ENCODE data around the gene RPA3.

The RPA3 gene

GRCh38 chr7:7738622-7739021 lies 20.2 kb upstream of the RPA3 start:
- no CpG with 5 or more reads among the region's 3 CpGs for WGBS, 2 donors (ENCODE audit: extremely low coverage in 2 of 2, insufficient read length in 2 of 2, insufficient replicate concordance in 1 of 2)
- Histone ChIP-seq H3K23ac (ENCODE audit: low read depth, low read length, poor library complexity) (no peak overlapping the region), H3K36me3 (replicated peaks in 1 of 2; ENCODE audit: control insufficient read depth in 2 of 2, insufficient read depth in 2 of 2, low read length in 2 of 2) (no peaks in the 10 kb centered on the region), H3K9ac (ENCODE audit: low read depth, low read length, poor library complexity) (no peak overlapping the region), H2BK15ac (ENCODE audit: low read length) (no peak overlapping the region), H3K27me3 (ENCODE audit: control insufficient read depth in 3 of 3, insufficient read depth in 3 of 3, low read depth in 1 of 3, low read length in 3 of 3) (no peaks in the 10 kb centered on the region), H3K14ac (ENCODE audit: low read length) (no peak overlapping the region), H2AK5ac (ENCODE audit: low read depth, low read length) (no peak overlapping the region), H2BK12ac (ENCODE audit: low read length) (no peak overlapping the region), H2BK5ac (ENCODE audit: low read length) (no peak overlapping the region), H3K18ac (ENCODE audit: low read length) (no peak overlapping the region), H3K4me1 (ENCODE audit: control insufficient read depth in 2 of 2, insufficient read depth in 1 of 2, low read depth in 1 of 2, low read length in 2 of 2) (peaks cover 10 to 27% of the 10 kb centered on the region in 2 donors), H4K8ac (ENCODE audit: low read depth, low read length) (no peak overlapping the region), H4K91ac (ENCODE audit: low read depth, low read length, poor library complexity) (no peak overlapping the region), H3K4ac (ENCODE audit: low read length) (no peak overlapping the region), H3K79me1 (ENCODE audit: low read depth, low read length) (no peaks in the 10 kb centered on the region), H2AFZ (ENCODE audit: low read length) (no peak overlapping the region), H3K4me2 (ENCODE audit: insufficient read depth, low read length, poor library complexity, severe bottlenecking) (no peak overlapping the region), H3K4me3 (ENCODE audit: low read length in 2 of 2) (no peak overlapping the region), H3K9me3 (replicated peaks in 1 of 2; ENCODE audit: control insufficient read depth in 2 of 2, insufficient read depth in 1 of 2, low read depth in 1 of 2, low read length in 2 of 2) (no peaks in the 10 kb centered on the region), H3K27ac (replicated peaks; ENCODE audit: low read length) (peak overlapping the region; percentile 3), H2BK120ac (ENCODE audit: low read depth, low read length) (no peak overlapping the region)
- no peak for DNase-seq (ENCODE audit: low spot score)

- no CpG with 5 or more reads among the region's 1 CpG for WGBS, 2 donors (ENCODE audit: extremely low coverage in 2 of 2, insufficient read length in 2 of 2, insufficient replicate concordance in 1 of 2)
- no peak overlapping the region for H3K18ac ChIP-seq (ENCODE audit: low read length)
- H3K4me2 ChIP-seq (ENCODE audit: insufficient read depth, low read length, poor library complexity, severe bottlenecking), result no peak overlapping the region
- no peak overlapping the region for H2BK120ac ChIP-seq (ENCODE audit: low read depth, low read length)
- H3K9me3 ChIP-seq (replicated peaks in 1 of 2; ENCODE audit: control insufficient read depth in 2 of 2, insufficient read depth in 1 of 2, low read depth in 1 of 2, low read length in 2 of 2), result no peaks in the 10 kb centered on the region
- H2AK5ac ChIP-seq (ENCODE audit: low read depth, low read length), result no peak overlapping the region
- no peak overlapping the region for H4K91ac ChIP-seq (ENCODE audit: low read depth, low read length, poor library complexity)
- no peak overlapping the region for H3K23ac ChIP-seq (ENCODE audit: low read depth, low read length, poor library complexity)
- no peak overlapping the region for H3K14ac ChIP-seq (ENCODE audit: low read length)
- no peak for DNase-seq (ENCODE audit: low spot score)
- peaks cover 10 to 27% of the 10 kb centered on the region in 2 donors for H3K4me1 ChIP-seq (ENCODE audit: control insufficient read depth in 2 of 2, insufficient read depth in 1 of 2, low read depth in 1 of 2, low read length in 2 of 2)
- no peak overlapping the region for H4K8ac ChIP-seq (ENCODE audit: low read depth, low read length)
- no peaks in the 10 kb centered on the region for H3K79me1 ChIP-seq (ENCODE audit: low read depth, low read length)
- no peak overlapping the region for H2BK5ac ChIP-seq (ENCODE audit: low read length)
- no peak overlapping the region for H3K4me3 ChIP-seq (ENCODE audit: low read length in 2 of 2)
- H3K36me3 ChIP-seq (replicated peaks in 1 of 2; ENCODE audit: control insufficient read depth in 2 of 2, insufficient read depth in 2 of 2, low read length in 2 of 2), result no peaks in the 10 kb centered on the region
- no peak overlapping the region for H2BK12ac ChIP-seq (ENCODE audit: low read length)
- H3K27ac ChIP-seq (replicated peaks; ENCODE audit: low read length), result no peak overlapping the region
- no peak overlapping the region for H2BK15ac ChIP-seq (ENCODE audit: low read length)
- no peaks in the 10 kb centered on the region for H3K27me3 ChIP-seq (ENCODE audit: control insufficient read depth in 3 of 3, insufficient read depth in 3 of 3, low read depth in 1 of 3, low read length in 3 of 3)
- no peak overlapping the region for H3K9ac ChIP-seq (ENCODE audit: low read depth, low read length, poor library complexity)
- H3K4ac ChIP-seq (ENCODE audit: low read length), result no peak overlapping the region
- no peak overlapping the region for H2AFZ ChIP-seq (ENCODE audit: low read length)
Observed at GRCh38 chr7:7738177-7738576, 19.8 kb upstream of the RPA3 start.

GRCh38 chr7:7737674-7738073 lies 19.3 kb upstream of the RPA3 start:
- Histone ChIP-seq H3K9ac (ENCODE audit: low read depth, low read length, poor library complexity) (no peak overlapping the region), H2AFZ (ENCODE audit: low read length) (no peak overlapping the region), H3K27me3 (ENCODE audit: control insufficient read depth in 3 of 3, insufficient read depth in 3 of 3, low read depth in 1 of 3, low read length in 3 of 3) (no peaks in the 10 kb centered on the region), H2BK5ac (ENCODE audit: low read length) (no peak overlapping the region), H2BK120ac (ENCODE audit: low read depth, low read length) (no peak overlapping the region), H4K8ac (ENCODE audit: low read depth, low read length) (no peak overlapping the region), H3K4me2 (ENCODE audit: insufficient read depth, low read length, poor library complexity, severe bottlenecking) (no peak overlapping the region), H3K23ac (ENCODE audit: low read depth, low read length, poor library complexity) (no peak overlapping the region), H3K14ac (ENCODE audit: low read length) (no peak overlapping the region), H3K36me3 (replicated peaks in 1 of 2; ENCODE audit: control insufficient read depth in 2 of 2, insufficient read depth in 2 of 2, low read length in 2 of 2) (no peaks in the 10 kb centered on the region), H3K27ac (replicated peaks; ENCODE audit: low read length) (no peak overlapping the region), H3K79me1 (ENCODE audit: low read depth, low read length) (no peaks in the 10 kb centered on the region), H3K4ac (ENCODE audit: low read length) (no peak overlapping the region), H2AK5ac (ENCODE audit: low read depth, low read length) (no peak overlapping the region), H3K4me3 (ENCODE audit: low read length in 2 of 2) (no peak overlapping the region), H3K4me1 (ENCODE audit: control insufficient read depth in 2 of 2, insufficient read depth in 1 of 2, low read depth in 1 of 2, low read length in 2 of 2) (peaks cover 10 to 31% of the 10 kb centered on the region in 2 donors), H4K91ac (ENCODE audit: low read depth, low read length, poor library complexity) (no peak overlapping the region), H2BK12ac (ENCODE audit: low read length) (no peak overlapping the region), H2BK15ac (ENCODE audit: low read length) (no peak overlapping the region), H3K18ac (ENCODE audit: low read length) (no peak overlapping the region), H3K9me3 (replicated peaks in 1 of 2; ENCODE audit: control insufficient read depth in 2 of 2, insufficient read depth in 1 of 2, low read depth in 1 of 2, low read length in 2 of 2) (no peaks in the 10 kb centered on the region)
- DNase-seq (ENCODE audit: low spot score), result no peak

DNA sequence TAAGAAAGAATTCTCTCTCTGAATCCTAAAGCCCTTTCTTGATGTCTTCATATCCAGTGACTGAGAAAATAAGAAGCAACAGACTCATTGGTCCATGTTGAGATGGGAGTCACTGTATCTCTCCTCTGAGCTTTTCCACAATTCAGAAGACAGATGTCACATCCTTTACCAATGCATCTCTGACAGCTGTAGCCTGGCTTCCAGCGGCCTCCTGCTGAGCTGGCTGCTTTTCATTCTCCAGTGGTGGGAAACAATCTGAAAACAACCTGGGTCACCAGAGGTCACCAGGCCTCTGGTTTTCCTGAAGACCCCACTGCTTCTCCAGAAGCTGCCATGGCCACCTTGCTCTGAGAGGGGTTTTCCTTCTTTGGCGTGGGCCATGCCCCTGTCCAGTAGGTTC lies 18.3 kb upstream of the RPA3 start:
- Histone ChIP-seq H3K79me1 (ENCODE audit: low read depth, low read length) (no peaks in the 10 kb centered on the region), H3K9me3 (replicated peaks in 1 of 2; ENCODE audit: control insufficient read depth in 2 of 2, insufficient read depth in 1 of 2, low read depth in 1 of 2, low read length in 2 of 2) (no peaks in the 10 kb centered on the region), H2BK120ac (ENCODE audit: low read depth, low read length) (no peak overlapping the region), H2BK12ac (ENCODE audit: low read length) (no peak overlapping the region), H2BK5ac (ENCODE audit: low read length) (no peak overlapping the region), H3K9ac (ENCODE audit: low read depth, low read length, poor library complexity) (no peak overlapping the region), H3K4me2 (ENCODE audit: insufficient read depth, low read length, poor library complexity, severe bottlenecking) (no peak overlapping the region), H3K4me3 (ENCODE audit: low read length in 2 of 2) (no peak overlapping the region), H2AFZ (ENCODE audit: low read length) (no peak overlapping the region), H3K36me3 (replicated peaks in 1 of 2; ENCODE audit: control insufficient read depth in 2 of 2, insufficient read depth in 2 of 2, low read length in 2 of 2) (no peaks in the 10 kb centered on the region), H3K18ac (ENCODE audit: low read length) (no peak overlapping the region), H2BK15ac (ENCODE audit: low read length) (no peak overlapping the region), H3K4ac (ENCODE audit: low read length) (no peak overlapping the region), H3K23ac (ENCODE audit: low read depth, low read length, poor library complexity) (no peak overlapping the region), H3K27me3 (ENCODE audit: control insufficient read depth in 3 of 3, insufficient read depth in 3 of 3, low read depth in 1 of 3, low read length in 3 of 3) (no peaks in the 10 kb centered on the region), H4K91ac (ENCODE audit: low read depth, low read length, poor library complexity) (no peak overlapping the region), H4K8ac (ENCODE audit: low read depth, low read length) (no peak overlapping the region), H3K27ac (replicated peaks; ENCODE audit: low read length) (peak overlapping the region; percentile 66), H3K4me1 (ENCODE audit: control insufficient read depth in 2 of 2, insufficient read depth in 1 of 2, low read depth in 1 of 2, low read length in 2 of 2) (peaks cover 10 to 31% of the 10 kb centered on the region in 2 donors), H3K14ac (ENCODE audit: low read length) (no peak overlapping the region), H2AK5ac (ENCODE audit: low read depth, low read length) (no peak overlapping the region)
- DNase-seq (ENCODE audit: low spot score), result peak; percentile 37
- no CpG with 5 or more reads among the region's 2 CpGs for WGBS, 2 donors (ENCODE audit: extremely low coverage in 2 of 2, insufficient read length in 2 of 2, insufficient replicate concordance in 1 of 2)

All from neuronal stem cell (in vitro differentiated cells).